ENCODE measurements around the gene NDST1.

Gene NDST1

DNA sequence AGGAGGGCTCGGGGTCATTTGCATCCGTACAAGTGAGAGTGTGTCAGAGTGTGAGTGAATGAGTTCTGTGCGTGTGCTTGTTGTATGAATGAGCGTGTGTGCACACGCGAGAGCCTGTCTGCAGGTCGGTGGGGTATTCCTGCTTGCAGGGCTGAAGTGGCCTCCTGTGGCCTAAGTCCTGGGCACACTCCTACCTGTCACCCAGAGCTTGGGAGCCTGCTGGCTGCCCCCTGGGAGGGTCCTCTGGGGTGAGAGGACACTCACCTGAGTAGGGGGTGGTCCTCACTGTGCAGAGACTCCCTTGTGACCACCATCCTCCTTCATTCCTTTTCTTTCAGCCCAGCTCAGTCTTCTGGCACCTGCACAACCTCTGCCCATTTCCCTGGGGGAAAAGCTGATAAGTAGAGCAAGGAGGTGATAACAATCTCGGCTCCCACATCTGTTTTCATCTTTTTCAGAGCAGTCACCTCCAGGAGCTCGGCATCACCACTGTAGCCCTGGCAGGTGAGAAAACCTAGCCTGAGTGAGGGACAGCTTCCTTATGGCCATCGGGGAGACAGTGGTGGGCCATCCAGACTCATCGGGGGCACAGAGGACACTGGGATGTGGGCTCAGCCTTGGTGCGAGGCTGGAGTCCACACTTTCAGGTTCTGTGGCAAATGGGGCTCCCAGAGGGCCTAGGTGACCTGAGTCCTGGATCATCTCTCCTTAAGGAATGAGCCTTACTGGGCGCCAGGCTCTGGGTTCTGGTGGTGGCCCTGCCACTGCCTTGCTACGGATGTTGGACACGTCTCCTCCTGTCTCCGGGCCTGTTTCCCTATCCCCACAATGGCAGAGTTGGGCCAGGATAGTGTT, 93.8 kb downstream of the NDST1 start:
- TF ChIP-seq, protein P1, sequence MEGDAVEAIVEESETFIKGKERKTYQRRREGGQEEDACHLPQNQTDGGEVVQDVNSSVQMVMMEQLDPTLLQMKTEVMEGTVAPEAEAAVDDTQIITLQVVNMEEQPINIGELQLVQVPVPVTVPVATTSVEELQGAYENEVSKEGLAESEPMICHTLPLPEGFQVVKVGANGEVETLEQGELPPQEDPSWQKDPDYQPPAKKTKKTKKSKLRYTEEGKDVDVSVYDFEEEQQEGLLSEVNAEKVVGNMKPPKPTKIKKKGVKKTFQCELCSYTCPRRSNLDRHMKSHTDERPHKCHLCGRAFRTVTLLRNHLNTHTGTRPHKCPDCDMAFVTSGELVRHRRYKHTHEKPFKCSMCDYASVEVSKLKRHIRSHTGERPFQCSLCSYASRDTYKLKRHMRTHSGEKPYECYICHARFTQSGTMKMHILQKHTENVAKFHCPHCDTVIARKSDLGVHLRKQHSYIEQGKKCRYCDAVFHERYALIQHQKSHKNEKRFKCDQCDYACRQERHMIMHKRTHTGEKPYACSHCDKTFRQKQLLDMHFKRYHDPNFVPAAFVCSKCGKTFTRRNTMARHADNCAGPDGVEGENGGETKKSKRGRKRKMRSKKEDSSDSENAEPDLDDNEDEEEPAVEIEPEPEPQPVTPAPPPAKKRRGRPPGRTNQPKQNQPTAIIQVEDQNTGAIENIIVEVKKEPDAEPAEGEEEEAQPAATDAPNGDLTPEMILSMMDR (IDR thresholded peaks at IDR 0.05; ENCODE audit: extremely low read depth, insufficient read depth, missing control alignments): no peak
- DNase-seq (ENCODE audit: low spot score): no peak
- in situ Hi-C loops (cut with MboI; ENCODE audit: low pct_unique_long_range_greater_than_20kb, low sequenced_read_pairs, unreplicated experiment): no loop called here

DNA sequence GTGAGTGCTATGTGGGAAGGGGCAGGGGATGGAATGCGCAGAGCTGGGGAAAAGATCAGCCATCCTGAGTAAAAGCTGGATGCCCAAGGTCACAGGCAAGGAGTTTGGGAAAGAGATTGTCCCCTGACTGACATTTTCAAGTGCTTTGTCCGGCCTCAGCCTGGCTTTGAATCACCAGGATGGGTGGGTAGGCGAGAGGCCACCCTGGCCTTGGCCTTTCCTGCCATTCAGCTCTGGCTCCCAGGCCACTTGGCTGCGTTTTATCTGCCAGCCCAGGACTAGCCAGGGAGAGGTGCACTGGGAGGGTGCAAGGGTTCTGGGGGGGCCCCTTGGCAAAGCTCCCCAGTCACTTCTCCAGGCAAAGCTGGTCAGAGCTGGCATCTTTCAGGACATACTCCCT, 95.1 kb downstream of the NDST1 start:
- in situ Hi-C loops (cut with MboI; ENCODE audit: low pct_unique_long_range_greater_than_20kb, low sequenced_read_pairs, unreplicated experiment): no loop called here
- TF ChIP-seq, protein P1 (IDR thresholded peaks at IDR 0.05; ENCODE audit: extremely low read depth, insufficient read depth, missing control alignments): no peak
- no peak for DNase-seq (ENCODE audit: low spot score)

DNA sequence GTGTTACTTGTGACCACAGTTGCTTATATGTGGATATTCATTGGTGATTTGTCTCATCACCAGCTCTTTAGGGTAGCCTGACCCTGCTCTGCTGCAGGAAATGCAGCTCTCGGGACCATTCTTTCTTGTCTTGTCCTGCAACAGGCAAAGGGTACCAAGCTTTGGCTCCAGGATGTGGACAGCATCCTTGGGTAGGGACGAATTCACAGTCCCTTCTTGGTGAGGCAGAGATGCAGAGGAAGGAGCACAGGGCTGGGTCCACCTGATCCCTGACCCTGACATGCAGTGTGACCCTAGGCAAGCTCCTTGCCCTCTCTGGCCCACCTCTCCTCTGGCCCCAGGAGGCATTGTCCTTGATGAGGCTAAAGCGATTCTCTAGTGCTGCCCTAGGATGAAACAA, 95.6 kb downstream of the NDST1 start:
- DNase-seq (ENCODE audit: low spot score): no peak
- in situ Hi-C loops (cut with MboI; ENCODE audit: low pct_unique_long_range_greater_than_20kb, low sequenced_read_pairs, unreplicated experiment): no loop called here
- TF ChIP-seq, protein P1 (IDR thresholded peaks at IDR 0.05; ENCODE audit: extremely low read depth, insufficient read depth, missing control alignments): no peak

DNA sequence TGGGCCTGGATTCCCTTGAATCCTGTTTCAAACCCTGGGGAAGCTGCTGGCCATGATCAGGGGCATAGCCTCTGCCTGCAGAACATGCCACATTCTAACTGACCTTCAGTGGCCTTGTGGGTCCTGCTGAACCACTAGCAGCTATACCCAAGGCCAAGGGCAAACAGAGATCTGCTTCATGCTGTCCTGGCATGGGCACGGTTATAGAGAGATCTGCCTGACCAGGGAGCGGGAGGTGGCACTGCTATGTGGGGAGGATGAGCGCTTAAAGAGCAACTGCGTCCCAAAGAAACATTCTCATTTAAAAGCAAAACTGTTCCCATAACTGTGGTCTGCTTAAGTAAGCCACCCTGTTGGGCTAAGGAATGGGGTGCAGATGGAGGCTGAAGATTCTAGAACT, 96.1 kb downstream of the NDST1 start:
- DNase-seq (ENCODE audit: low spot score): no peak
- in situ Hi-C loops (cut with MboI; ENCODE audit: low pct_unique_long_range_greater_than_20kb, low sequenced_read_pairs, unreplicated experiment): no loop called here
- TF ChIP-seq, protein P1 (IDR thresholded peaks at IDR 0.05; ENCODE audit: extremely low read depth, insufficient read depth, missing control alignments): no peak

DNA sequence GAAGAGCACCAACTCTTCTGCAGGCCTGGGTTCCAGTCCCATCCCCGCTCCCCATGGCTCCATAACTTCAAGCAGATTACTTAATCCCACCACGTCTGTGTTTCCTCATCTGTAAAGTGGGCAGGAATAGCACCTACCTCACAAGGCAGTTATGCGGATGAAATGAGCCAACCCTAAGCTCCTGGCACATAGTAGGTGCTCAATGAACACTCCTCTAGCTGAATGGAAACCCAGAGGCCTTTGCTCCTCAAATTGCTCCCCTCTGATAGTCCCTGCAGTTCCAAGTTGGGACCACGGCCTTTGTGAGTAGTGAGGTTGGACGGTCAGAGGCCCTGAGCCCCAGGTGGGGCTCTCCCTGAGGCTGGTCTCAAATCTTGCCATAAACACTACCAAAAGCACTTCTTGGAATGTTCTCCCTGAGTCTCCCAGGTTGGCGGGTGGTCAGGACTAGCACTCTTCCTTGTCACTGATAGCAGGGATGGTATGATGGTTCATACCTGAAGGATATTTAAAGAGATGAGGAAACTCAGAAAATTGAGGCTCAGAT, 97.0 kb downstream of the NDST1 start:
- in situ Hi-C loops (cut with MboI; ENCODE audit: low pct_unique_long_range_greater_than_20kb, low sequenced_read_pairs, unreplicated experiment): no loop called here
- DNase-seq (ENCODE audit: low spot score): no peak
- TF ChIP-seq, protein P1 (IDR thresholded peaks at IDR 0.05; ENCODE audit: extremely low read depth, insufficient read depth, missing control alignments): no peak

DNA sequence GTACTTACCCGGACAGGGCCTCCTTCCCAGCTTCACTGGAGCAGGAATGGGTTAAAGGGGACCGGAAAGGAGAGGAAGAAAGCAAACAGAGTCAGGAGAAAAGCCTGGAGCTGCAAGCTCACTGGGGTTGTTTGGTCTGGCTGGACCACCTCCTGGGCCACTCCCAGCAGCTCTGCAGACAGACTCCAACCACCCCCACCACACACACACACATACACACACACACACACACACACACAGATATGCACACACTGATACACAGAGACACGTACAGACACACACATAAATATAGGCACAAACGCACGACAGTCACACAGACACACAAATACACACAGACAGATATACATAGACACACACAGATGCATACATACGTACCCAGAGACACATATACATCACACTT, 97.6 kb downstream of the NDST1 start:
- in situ Hi-C loops (cut with MboI; ENCODE audit: low pct_unique_long_range_greater_than_20kb, low sequenced_read_pairs, unreplicated experiment): no loop called here
- no peak for DNase-seq (ENCODE audit: low spot score)
- TF ChIP-seq, protein P1 (IDR thresholded peaks at IDR 0.05; ENCODE audit: extremely low read depth, insufficient read depth, missing control alignments): no peak

Measured in GM13977 (cell line).